WTC11 (cell line): ENCODE results near the gene COBL.

Source experiments
- ATF6 ChIP-seq: sonication (generic); formaldehyde crosslinking; IDR thresholded peaks from 2 replicates; pipeline ENCODE4 v1.8.1; 2023; ENCODE audit warnings: mild to moderate bottlenecking, missing genetic modification reagents
- CREM ChIP-seq: sonication (generic); formaldehyde crosslinking; IDR thresholded peaks from 2 replicates; pipeline ENCODE4 v1.8.1; 2022; ENCODE audit warnings: mild to moderate bottlenecking, missing genetic modification reagents, moderate library complexity
- CTCF ChIP-seq: fragments of 200-600 bp; IDR thresholded peaks from 2 replicates; pipeline ENCODE4 v1.8.0; 2022; ENCODE audit warnings: antibody characterized with exemption
- E2F1 ChIP-seq: sonication (generic); formaldehyde crosslinking; IDR thresholded peaks from 2 replicates; pipeline ENCODE4 v1.8.0; 2022; ENCODE audit warnings: mild to moderate bottlenecking, missing genetic modification reagents
- ESRRA ChIP-seq: sonication (generic); formaldehyde crosslinking; IDR thresholded peaks from 2 replicates; pipeline ENCODE4 v1.8.1; 2022; ENCODE audit warnings: mild to moderate bottlenecking, missing genetic modification reagents, borderline replicate concordance
- FOXJ3 ChIP-seq: sonication (generic); formaldehyde crosslinking; IDR thresholded peaks from 2 replicates; pipeline ENCODE4 v1.9.0; 2021; ENCODE audit warnings: missing genetic modification reagents, mild to moderate bottlenecking, borderline replicate concordance
- GRHL2 ChIP-seq: fragments of 250-450 bp; sonication (Bioruptor Pico); IDR thresholded peaks from 2 replicates; pipeline ENCODE4 v1.8.0; 2022; ENCODE audit warnings: mild to moderate bottlenecking, moderate library complexity; ENCODE audit not compliant: insufficient replicate concordance, severe bottlenecking
- MAX ChIP-seq: sonication (generic); formaldehyde crosslinking; IDR thresholded peaks from 2 replicates; pipeline ENCODE4 v1.8.0; 2022; ENCODE audit warnings: mild to moderate bottlenecking, missing genetic modification reagents
- TP53 ChIP-seq: sonication (generic); formaldehyde crosslinking; IDR thresholded peaks from 2 replicates; pipeline ENCODE4 v1.8.1; 2023; ENCODE audit warnings: mild to moderate bottlenecking, missing genetic modification reagents
- USF1 ChIP-seq: sonication (generic); formaldehyde crosslinking; IDR thresholded peaks from 2 replicates; pipeline ENCODE4 v1.8.0; 2022; ENCODE audit warnings: mild to moderate bottlenecking, missing genetic modification reagents
- ZBTB21 ChIP-seq: sonication (generic); formaldehyde crosslinking; IDR thresholded peaks from 2 replicates; pipeline ENCODE4 v1.8.1; 2023; ENCODE audit warnings: mild to moderate bottlenecking, missing genetic modification reagents, borderline replicate concordance
- ZNF121 ChIP-seq: sonication (generic); formaldehyde crosslinking; IDR thresholded peaks from 2 replicates; pipeline ENCODE4 v1.8.0; 2023; ENCODE audit warnings: missing genetic modification reagents
- ZNF138 ChIP-seq: sonication (generic); formaldehyde crosslinking; conservative IDR thresholded peaks from 2 replicates; pipeline ENCODE4 v1.8.1; 2022; ENCODE audit warnings: mild to moderate bottlenecking, moderate library complexity, missing genetic modification reagents
- ZNF232 ChIP-seq: sonication (generic); formaldehyde crosslinking; IDR thresholded peaks from 2 replicates; pipeline ENCODE4 v1.8.0; 2022; ENCODE audit warnings: mild to moderate bottlenecking, missing genetic modification reagents

GRCh38 chr7:51025668-51026067 lies 290.9 kb downstream of the COBL start:
- TF ChIP-seq CTCF: no peak
- TF ChIP-seq TP53 (CRISPR knock-in tag): no peak
- no peak for TF ChIP-seq ZNF138
- no peak for TF ChIP-seq ESRRA (CRISPR knock-in tag)
- no peak for TF ChIP-seq ATF6
- TF ChIP-seq FOXJ3: no peak
- no peak for TF ChIP-seq GRHL2 (CRISPR knock-in tag)
- TF ChIP-seq E2F1 (CRISPR knock-in tag): no peak
- TF ChIP-seq ZNF232 (CRISPR knock-in tag): no peak
- TF ChIP-seq ZNF121: no peak
- no peak for TF ChIP-seq ZBTB21 (CRISPR knock-in tag)
- TF ChIP-seq USF1: no peak
- TF ChIP-seq CREM: no peak
- TF ChIP-seq MAX (CRISPR knock-in tag): no peak
